Bronchial epithelial cell (primary cell): Measurements from ENCODE around the gene CEP44. TPM values are rescaled to one million over a fixed set of nuclear protein-coding genes. Genes with fewer than 3 reads are reported as not detected.

ENCODE experiments used
- DNase-seq: peaks from one replicate; pipeline ENCODE4 v3.0.0-alpha.2; 2010; ENCODE audit warnings: low read depth
- FAIRE-seq: peaks from 2 replicates; lab custom pipeline; 2011; peaks lifted over from hg19 to GRCh38; lab: Jason Lieb, UNC
- H3K27me3 ChIP-seq: 2 replicates; pipeline ENCODE4 v1.5.1; 2011; ENCODE audit warnings: low read length; ENCODE audit not compliant: control insufficient read depth, insufficient read depth
- H3K36me3 ChIP-seq: 2 replicates; pipeline ENCODE4 v1.5.1; 2011; ENCODE audit warnings: low read length; ENCODE audit not compliant: control insufficient read depth, insufficient read depth
- H3K4me3 ChIP-seq: 2 replicates; pipeline ENCODE4 v1.5.1; 2011; ENCODE audit warnings: mild to moderate bottlenecking, low read depth, low read length, control low read depth
- total RNA-seq: library from RNA; depleted of rRNA; stranded (reverse); fragments of >200 nt; gene quantifications from 2 replicates; pipeline ENCODE4 v1.2.1, GENCODE V29; 2014
- TF ChIP-seq, protein P1 (sequence below): IDR thresholded peaks from 2 replicates; pipeline ENCODE4 v1.5.1; 2011; ENCODE audit warnings: mild to moderate bottlenecking, moderate library complexity, low read length, control low read depth, inconsistent platforms; ENCODE audit not compliant: insufficient read depth, severe bottlenecking

Gene CEP44, protein sequence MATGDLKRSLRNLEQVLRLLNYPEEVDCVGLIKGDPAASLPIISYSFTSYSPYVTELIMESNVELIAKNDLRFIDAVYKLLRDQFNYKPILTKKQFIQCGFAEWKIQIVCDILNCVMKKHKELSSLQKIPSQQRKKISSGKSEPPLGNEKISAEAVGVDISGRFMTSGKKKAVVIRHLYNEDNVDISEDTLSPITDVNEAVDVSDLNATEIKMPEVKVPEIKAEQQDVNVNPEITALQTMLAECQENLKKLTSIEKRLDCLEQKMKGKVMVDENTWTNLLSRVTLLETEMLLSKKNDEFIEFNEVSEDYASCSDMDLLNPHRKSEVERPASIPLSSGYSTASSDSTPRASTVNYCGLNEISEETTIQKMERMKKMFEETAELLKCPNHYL
- 16.8 and 18.3 TPM in 2 replicates for total RNA-seq

DNA sequence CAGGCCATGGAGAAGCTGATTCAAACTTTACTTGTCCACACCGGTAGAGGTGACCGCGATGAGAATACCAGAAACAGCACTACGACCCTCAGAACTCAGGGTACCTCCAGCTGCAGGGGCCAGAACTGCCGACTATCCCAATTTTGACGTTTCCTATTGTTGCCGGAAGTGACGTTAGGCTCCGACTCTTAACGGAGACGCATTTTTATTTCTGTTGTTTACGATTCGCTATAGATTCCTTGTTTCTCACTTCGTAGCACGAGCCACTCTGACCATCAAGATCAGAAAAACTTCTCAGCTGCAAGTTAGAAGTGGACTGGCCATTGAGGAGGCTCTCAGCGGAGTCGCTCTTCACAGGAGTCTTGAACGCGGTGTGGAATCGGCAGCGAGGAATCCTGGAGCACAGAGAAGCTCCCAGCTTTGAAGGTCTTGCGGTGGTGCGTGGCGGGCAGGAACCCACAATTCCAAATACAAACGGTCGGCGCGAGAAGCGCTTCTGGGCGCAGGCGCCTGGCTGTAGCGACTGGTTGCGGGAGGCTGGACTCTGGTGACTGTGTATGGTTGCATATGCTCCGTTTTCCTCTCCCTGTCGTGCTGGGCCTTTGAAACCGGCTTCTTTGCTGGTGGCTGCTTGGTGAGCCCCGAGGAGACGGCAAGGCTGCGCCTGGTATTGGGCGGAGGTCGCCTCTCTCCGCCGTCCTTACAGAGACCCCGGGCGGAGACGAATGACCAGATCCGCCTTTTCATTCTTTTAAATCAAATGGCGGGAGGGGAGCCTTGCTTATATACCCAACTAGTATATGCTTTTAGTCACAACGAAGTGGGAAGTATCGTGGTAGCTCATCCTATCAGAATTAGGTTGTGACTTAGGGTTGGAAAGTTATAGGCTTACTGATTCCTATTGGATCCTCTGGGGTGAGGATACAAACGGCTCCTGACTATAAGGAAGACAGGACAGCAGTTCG is at the start of gene CEP44, which contains the start of gene FBXO8:
Gene CEP44, plus strand, starts transcription at position 405 of the 965 bp plus-strand sequence. CDS start 15,211 bp downstream, outside the sequence.
Gene FBXO8, minus strand, starts transcription at position 161 of the 965 bp plus-strand sequence. CDS start 20,575 bp downstream, outside the sequence.
- Histone ChIP-seq H3K4me3 (peak within 1 kb of the TSS; percentile 77), H3K36me3 (peaks cover 2% of the 10 kb centered on the region), H3K27me3 (no peaks in the 10 kb centered on the region)
- FAIRE-seq (no peak), DNase-seq (peak; percentile 83)
- TF ChIP-seq, protein P1, sequence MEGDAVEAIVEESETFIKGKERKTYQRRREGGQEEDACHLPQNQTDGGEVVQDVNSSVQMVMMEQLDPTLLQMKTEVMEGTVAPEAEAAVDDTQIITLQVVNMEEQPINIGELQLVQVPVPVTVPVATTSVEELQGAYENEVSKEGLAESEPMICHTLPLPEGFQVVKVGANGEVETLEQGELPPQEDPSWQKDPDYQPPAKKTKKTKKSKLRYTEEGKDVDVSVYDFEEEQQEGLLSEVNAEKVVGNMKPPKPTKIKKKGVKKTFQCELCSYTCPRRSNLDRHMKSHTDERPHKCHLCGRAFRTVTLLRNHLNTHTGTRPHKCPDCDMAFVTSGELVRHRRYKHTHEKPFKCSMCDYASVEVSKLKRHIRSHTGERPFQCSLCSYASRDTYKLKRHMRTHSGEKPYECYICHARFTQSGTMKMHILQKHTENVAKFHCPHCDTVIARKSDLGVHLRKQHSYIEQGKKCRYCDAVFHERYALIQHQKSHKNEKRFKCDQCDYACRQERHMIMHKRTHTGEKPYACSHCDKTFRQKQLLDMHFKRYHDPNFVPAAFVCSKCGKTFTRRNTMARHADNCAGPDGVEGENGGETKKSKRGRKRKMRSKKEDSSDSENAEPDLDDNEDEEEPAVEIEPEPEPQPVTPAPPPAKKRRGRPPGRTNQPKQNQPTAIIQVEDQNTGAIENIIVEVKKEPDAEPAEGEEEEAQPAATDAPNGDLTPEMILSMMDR, result no peak

DNA sequence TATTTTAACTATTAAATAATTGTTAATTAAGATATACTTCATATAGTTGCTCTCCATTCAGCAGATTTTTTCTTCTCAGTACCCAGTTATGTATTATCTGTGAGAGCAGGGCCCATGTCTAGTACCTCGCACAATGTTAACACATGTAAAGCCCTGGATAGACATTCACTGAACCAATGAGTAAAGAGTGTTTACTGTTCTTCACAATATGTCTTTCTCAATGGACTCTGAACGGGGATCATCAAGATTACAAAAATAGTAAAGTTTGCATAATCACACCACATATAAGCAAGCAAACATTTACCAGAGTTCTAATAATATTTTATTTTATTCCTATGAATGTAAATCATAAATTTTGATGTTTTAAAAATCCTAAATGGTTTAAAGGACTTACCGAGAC is 47.4 kb upstream of the CEP44 start:
- TF ChIP-seq, protein P1, result no peak
- FAIRE-seq, result no peak
- no peak overlapping the region for H3K4me3 ChIP-seq
- H3K36me3 ChIP-seq, result peaks cover 1% of the 10 kb centered on the region
- H3K27me3 ChIP-seq, result no peaks in the 10 kb centered on the region
- DNase-seq, result no peak

DNA sequence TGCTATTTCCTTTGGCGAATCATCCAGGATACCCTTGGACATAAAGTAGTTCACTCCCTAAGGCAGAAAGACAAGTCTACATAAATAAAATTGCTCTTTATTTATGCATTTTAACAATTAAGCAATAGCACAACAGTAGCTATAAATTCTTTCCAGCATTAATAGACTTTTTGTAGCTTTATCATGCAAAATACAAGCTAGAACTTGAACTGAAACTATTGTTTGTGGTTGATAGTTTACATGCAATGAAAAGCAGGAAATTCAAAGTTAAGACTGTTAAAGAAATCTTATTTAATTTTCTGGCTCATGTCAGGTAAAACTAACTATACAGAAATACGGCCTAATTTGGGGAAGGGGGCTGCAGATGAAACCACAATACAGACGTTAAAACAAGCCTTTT is 42.5 kb upstream of the CEP44 start:
- TF ChIP-seq, protein P1, result no peak
- DNase-seq (peak; percentile 38), FAIRE-seq (no peak)
- H3K36me3 ChIP-seq, result peaks cover 1% of the 10 kb centered on the region
- H3K4me3 ChIP-seq, result no peak overlapping the region
- H3K27me3 ChIP-seq, result no peaks in the 10 kb centered on the region

DNA sequence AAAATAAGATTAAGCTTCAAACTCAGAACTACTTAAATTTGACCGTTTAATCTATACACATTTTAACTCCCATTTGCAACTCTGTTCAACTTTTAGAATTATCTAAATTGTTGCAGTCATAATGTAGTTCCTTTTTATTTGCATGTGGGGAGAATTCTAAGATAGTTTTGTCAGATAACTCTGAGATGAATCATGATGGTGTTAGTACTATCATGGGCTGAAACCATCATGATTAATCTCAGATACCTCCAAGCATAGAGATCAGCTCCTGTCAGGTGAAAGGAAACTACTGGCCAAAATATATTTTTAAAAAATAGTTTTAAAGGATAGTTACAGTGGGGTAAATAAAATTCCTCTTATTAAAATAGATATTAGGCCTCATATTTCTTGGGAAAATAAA is 39.3 kb upstream of the CEP44 start:
- peak; percentile 66 for DNase-seq
- TF ChIP-seq, protein P1, result no peak
- no peak for FAIRE-seq
- no peaks in the 10 kb centered on the region for H3K27me3 ChIP-seq
- H3K4me3 ChIP-seq, result no peak overlapping the region
- H3K36me3 ChIP-seq, result no peaks in the 10 kb centered on the region

DNA sequence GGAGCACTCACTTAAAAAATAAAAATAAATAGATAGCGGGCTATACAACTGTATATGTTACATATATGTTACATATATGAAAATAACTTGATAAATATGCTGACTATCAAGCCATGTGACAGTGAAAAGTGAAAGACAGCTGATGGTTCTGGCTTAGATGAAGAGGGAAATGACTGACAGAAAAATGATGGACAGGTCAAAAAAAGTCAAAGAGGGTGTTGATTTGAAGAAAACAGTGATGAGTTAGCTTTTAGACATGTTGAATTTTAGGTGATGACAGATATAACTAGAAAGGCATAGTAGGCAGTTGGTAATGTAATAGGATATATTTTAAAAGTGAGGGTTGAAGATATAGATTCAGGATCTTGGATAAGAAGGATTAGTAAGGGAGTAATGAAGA is 38.0 kb upstream of the CEP44 start:
- TF ChIP-seq, protein P1, result no peak
- Histone ChIP-seq H3K36me3 (no peaks in the 10 kb centered on the region), H3K27me3 (no peaks in the 10 kb centered on the region), H3K4me3 (no peak overlapping the region)
- DNase-seq (no peak), FAIRE-seq (no peak)
